ENCODE results near the gene CDH16.

CDH16 gene

DNA sequence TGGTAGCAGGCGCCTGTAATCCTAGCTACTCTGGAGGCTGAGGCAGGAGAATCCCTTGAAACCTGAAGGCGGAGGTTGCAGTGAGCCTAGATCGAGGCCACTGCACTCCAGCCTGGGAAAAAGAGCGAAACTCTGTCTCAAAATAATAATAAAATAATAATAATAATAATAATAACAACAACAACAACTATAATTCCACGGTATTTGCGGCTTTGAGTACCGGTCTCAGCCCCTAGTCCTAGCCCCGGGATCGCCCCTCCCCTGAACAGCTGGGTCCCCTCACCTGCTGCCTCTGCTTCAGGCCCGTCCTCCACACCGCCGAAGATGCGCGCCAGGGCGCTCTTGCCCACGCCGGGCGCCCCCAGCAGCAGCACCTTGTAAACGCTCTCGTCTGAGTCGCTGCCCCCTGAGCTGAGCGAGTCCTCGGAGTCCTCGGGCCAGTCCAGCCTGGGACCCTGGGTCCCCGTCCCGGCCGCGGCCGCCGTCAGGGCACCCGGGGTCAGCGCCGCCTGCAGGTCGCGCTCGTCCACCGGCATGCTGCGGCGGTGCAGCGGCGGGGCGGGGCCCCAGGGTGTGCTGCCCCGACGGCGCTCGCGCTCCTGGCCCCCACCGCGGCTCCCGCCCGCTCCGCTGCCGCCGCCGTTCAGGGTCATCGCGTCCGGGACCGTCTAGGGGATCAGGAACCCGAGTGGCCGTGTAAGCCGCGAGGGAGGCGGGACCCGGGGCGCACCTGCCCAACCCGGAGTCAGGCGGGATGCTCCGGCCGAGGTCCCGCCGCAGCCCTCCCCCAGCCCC lies 6.0 kb upstream of the CDH16 start:
- H3K9me3 ChIP-seq: no peaks in the 10 kb centered on the region
- peaks cover 0 to 10% of the 10 kb centered on the region in 2 experiments for H3K4me1 ChIP-seq (ENCODE audit: control insufficient read depth in 1 of 2, insufficient read depth in 1 of 2, low read depth in 1 of 2, low read length in 1 of 2)
- H3K27ac ChIP-seq: no peak overlapping the region
- H3K36me3 ChIP-seq: no peaks in the 10 kb centered on the region
- H3K27me3 ChIP-seq: peaks cover 82% of the 10 kb centered on the region
- TF ChIP-seq, protein P1, sequence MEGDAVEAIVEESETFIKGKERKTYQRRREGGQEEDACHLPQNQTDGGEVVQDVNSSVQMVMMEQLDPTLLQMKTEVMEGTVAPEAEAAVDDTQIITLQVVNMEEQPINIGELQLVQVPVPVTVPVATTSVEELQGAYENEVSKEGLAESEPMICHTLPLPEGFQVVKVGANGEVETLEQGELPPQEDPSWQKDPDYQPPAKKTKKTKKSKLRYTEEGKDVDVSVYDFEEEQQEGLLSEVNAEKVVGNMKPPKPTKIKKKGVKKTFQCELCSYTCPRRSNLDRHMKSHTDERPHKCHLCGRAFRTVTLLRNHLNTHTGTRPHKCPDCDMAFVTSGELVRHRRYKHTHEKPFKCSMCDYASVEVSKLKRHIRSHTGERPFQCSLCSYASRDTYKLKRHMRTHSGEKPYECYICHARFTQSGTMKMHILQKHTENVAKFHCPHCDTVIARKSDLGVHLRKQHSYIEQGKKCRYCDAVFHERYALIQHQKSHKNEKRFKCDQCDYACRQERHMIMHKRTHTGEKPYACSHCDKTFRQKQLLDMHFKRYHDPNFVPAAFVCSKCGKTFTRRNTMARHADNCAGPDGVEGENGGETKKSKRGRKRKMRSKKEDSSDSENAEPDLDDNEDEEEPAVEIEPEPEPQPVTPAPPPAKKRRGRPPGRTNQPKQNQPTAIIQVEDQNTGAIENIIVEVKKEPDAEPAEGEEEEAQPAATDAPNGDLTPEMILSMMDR (IDR thresholded peaks at IDR 0.05): no peak
- peak overlapping the region; percentile 17 to 36 for H3K4me3 ChIP-seq (ENCODE audit: low read depth in 1 of 2, low read length in 1 of 2)

DNA sequence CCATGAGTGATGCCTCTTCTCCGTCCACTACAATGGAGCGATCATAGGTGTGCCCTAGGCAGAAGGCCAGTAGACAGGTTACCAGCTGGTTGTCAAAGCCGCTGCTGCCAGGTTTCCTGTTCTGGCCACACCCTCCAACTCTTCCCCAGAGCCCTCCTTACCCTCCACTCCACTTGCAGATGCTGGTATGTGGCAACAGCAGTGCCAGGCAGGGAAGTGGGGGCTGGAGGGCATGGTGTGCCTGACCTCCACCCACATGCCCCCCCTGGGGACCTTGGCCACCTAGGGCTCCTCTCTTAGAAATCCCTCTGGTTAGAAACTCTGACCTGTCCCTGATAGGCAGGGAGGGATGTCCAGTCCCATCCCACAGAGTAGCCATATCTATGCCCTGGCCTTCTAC lies 5.2 kb upstream of the CDH16 start:
- Histone ChIP-seq H3K27me3 (peaks cover 88% of the 10 kb centered on the region), H3K4me1 (ENCODE audit: control insufficient read depth in 1 of 2, insufficient read depth in 1 of 2, low read depth in 1 of 2, low read length in 1 of 2) (peaks cover 0 to 10% of the 10 kb centered on the region in 2 experiments), H3K36me3 (no peaks in the 10 kb centered on the region), H3K9me3 (no peaks in the 10 kb centered on the region), H3K27ac (no peak overlapping the region), H3K4me3 (ENCODE audit: low read depth in 1 of 2, low read length in 1 of 2) (no peak overlapping the region)
- TF ChIP-seq, protein P1 (IDR thresholded peaks at IDR 0.05): no peak

DNA sequence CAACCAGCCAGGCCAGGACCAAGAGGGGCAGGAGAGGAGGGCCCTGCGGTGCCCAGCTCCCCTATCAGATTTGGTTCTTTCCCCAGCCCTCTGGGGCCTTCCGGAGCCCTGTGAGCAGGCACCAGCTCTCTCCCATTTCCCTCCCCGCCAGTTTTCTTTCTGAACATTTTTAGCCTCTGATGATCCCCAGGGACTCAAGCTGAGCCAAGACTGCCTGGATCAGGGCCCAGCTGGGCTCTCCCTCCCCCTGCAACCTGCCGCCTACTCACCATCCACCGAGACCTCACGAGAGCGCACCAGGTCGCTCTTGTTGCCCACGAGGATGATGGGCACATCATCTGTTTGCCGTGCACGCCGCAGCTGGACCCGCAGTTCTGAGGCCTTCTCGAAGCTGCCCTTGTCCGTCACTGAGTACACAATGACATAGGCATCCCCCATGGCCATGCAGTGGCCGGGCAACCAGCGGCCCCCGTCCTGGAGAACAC lies 4.6 kb upstream of the CDH16 start:
- H3K27ac ChIP-seq: no peak overlapping the region
- TF ChIP-seq, protein P1 (IDR thresholded peaks at IDR 0.05): no peak
- peaks cover 0 to 10% of the 10 kb centered on the region in 2 experiments for H3K4me1 ChIP-seq (ENCODE audit: control insufficient read depth in 1 of 2, insufficient read depth in 1 of 2, low read depth in 1 of 2, low read length in 1 of 2)
- peaks cover 88% of the 10 kb centered on the region for H3K27me3 ChIP-seq
- no peaks in the 10 kb centered on the region for H3K9me3 ChIP-seq
- no peaks in the 10 kb centered on the region for H3K36me3 ChIP-seq
- H3K4me3 ChIP-seq (ENCODE audit: low read depth in 1 of 2, low read length in 1 of 2): no peak overlapping the region

- H3K36me3 ChIP-seq: no peaks in the 10 kb centered on the region
- H3K9me3 ChIP-seq: no peaks in the 10 kb centered on the region
- H3K4me1 ChIP-seq (ENCODE audit: control insufficient read depth in 1 of 2, insufficient read depth in 1 of 2, low read depth in 1 of 2, low read length in 1 of 2): peaks cover 0 to 10% of the 10 kb centered on the region in 2 experiments
- TF ChIP-seq, protein P1 (IDR thresholded peaks at IDR 0.05): no peak
- no peak overlapping the region for H3K27ac ChIP-seq
- no peak overlapping the region for H3K4me3 ChIP-seq (ENCODE audit: low read depth in 1 of 2, low read length in 1 of 2)
- H3K27me3 ChIP-seq: peaks cover 78% of the 10 kb centered on the region
Measured at GRCh38 chr16:66921729-66922450, 3.2 kb upstream of the CDH16 start.

- Histone ChIP-seq H3K4me1 (ENCODE audit: control insufficient read depth in 1 of 2, insufficient read depth in 1 of 2, low read depth in 1 of 2, low read length in 1 of 2) (peaks cover 0 to 10% of the 10 kb centered on the region in 2 experiments), H3K4me3 (ENCODE audit: low read depth in 1 of 2, low read length in 1 of 2) (no peak overlapping the region), H3K27me3 (peaks cover 70% of the 10 kb centered on the region)
Measured at GRCh38 chr16:66920924-66921680, 2.4 kb upstream of the CDH16 start.

More at GRCh38 chr16:66920924-66921680, 2.4 kb upstream of the CDH16 start:
- Histone ChIP-seq H3K27ac (no peak overlapping the region), H3K36me3 (no peaks in the 10 kb centered on the region), H3K9me3 (no peaks in the 10 kb centered on the region)
- TF ChIP-seq, protein P1 (IDR thresholded peaks at IDR 0.05): no peak
